H1 (cell line): ENCODE measurements around the gene SLC1A4. TPM values are rescaled to one million over a fixed set of nuclear protein-coding genes. Genes with fewer than 3 reads are reported as not detected.

Source experiments
- CTCF ChIA-PET: fragments of 300-600 bp; sonication (Branson Sonifier 250); formaldehyde crosslinking; loops from one replicate; lab custom pipeline; 2021; ENCODE audit not compliant: partially characterized antibody; lab: Charles Lee
- POLR2A ChIA-PET: fragments of 300-600 bp; sonication (Branson Sonifier 250); formaldehyde crosslinking; loops from one replicate; lab custom pipeline; 2021; ENCODE audit warnings: inconsistent platforms; ENCODE audit not compliant: partially characterized antibody; lab: Charles Lee
- DNase-seq, 2 experiments: peaks; one replicate each; pipeline versions ENCODE4 v3.0.0 to v3.0.0-alpha.2; 2010 to 2022; ENCODE audit warnings: low spot score in 2 of 2, low read depth in 1 of 2, mixed read lengths in 1 of 2
- FAIRE-seq: peaks from 2 replicates; lab custom pipeline; 2011; peaks lifted over from hg19 to GRCh38; lab: Jason Lieb, UNC
- H2AFZ ChIP-seq: 2 replicates; pipeline ENCODE4 v1.8.1; 2012; ENCODE audit warnings: low read length, inconsistent platforms
- H2AK5ac ChIP-seq: 2 replicates; pipeline ENCODE4 v1.6.1; 2013; ENCODE audit warnings: low read depth, low read length
- H2BK120ac ChIP-seq: replicated peaks from 2 replicates; pipeline ENCODE3; 2013; ENCODE audit warnings: low read depth, low read length, inconsistent platforms
- H2BK12ac ChIP-seq: 2 replicates; pipeline ENCODE4 v1.6.1; 2013; ENCODE audit warnings: low read depth, low read length
- H2BK15ac ChIP-seq: 2 replicates; pipeline ENCODE4 v1.6.1; 2013; ENCODE audit warnings: low read length
- H2BK20ac ChIP-seq: 2 replicates; pipeline ENCODE4 v1.6.1; 2013; ENCODE audit warnings: low read length
- H2BK5ac ChIP-seq: 2 replicates; pipeline ENCODE4 v1.6.1; 2013; ENCODE audit warnings: low read depth, low read length
- H3K14ac ChIP-seq: 2 replicates; pipeline ENCODE4 v1.6.1; 2013; ENCODE audit warnings: inconsistent platforms; ENCODE audit not compliant: insufficient read length
- H3K18ac ChIP-seq: 2 replicates; pipeline ENCODE4 v1.6.1; 2013; ENCODE audit warnings: low read length; ENCODE audit errors: extremely low read depth
- H3K23ac ChIP-seq: 2 replicates; pipeline ENCODE4 v1.6.1; 2013; ENCODE audit warnings: inconsistent platforms; ENCODE audit not compliant: insufficient read length
- H3K23me2 ChIP-seq: 2 replicates; pipeline ENCODE4 v1.6.1; 2013; ENCODE audit warnings: low read depth, low read length
- H3K27ac ChIP-seq: 2 replicates; pipeline ENCODE4 v1.6.1; 2011; ENCODE audit warnings: low read depth, low read length, inconsistent platforms
- H3K27me3 ChIP-seq, 4 experiments: replicated peaks in 1 of 4; 1 replicate in 1 of 4; 2 replicates in 3 of 4; pipeline versions ENCODE4 v1.6.1 to v1.8.1; 2011 to 2013; ENCODE audit warnings: low read length in 3 of 4, mild to moderate bottlenecking in 3 of 4, inconsistent platforms in 2 of 4, mixed read lengths in 2 of 4, moderate library complexity in 1 of 4; ENCODE audit not compliant: control insufficient read depth in 3 of 4, insufficient read depth in 3 of 4; ENCODE audit errors: extremely low read depth in 1 of 4
- H3K36me3 ChIP-seq, 4 experiments: 2 replicates each; pipeline versions ENCODE4 v1.6.1 to v1.8.1; 2011 to 2013; ENCODE audit warnings: mild to moderate bottlenecking in 4 of 4, low read length in 3 of 4, moderate library complexity in 2 of 4, control low read depth in 1 of 4, inconsistent platforms in 1 of 4; ENCODE audit not compliant: insufficient read depth in 4 of 4, control insufficient read depth in 2 of 4
- H3K4ac ChIP-seq: replicated peaks from 2 replicates; pipeline ENCODE3; 2013; ENCODE audit warnings: low read length, low read depth, mixed read lengths, inconsistent platforms; ENCODE audit not compliant: insufficient read length
- H3K4me1 ChIP-seq, 4 experiments: replicated peaks in 1 of 4; 1 replicate in 1 of 4; 2 replicates in 3 of 4; pipeline versions ENCODE4 v1.6.1 to v1.8.1; 2011 to 2013; ENCODE audit warnings: low read length in 3 of 4, inconsistent platforms in 2 of 4, mixed read lengths in 1 of 4; ENCODE audit not compliant: insufficient read depth in 4 of 4, control insufficient read depth in 3 of 4
- H3K4me2 ChIP-seq, 2 experiments: 2 replicates each; pipeline versions ENCODE4 v1.6.1 to v1.8.1; 2011 to 2013; ENCODE audit warnings: low read depth in 2 of 2, low read length in 2 of 2, control low read depth in 1 of 2, inconsistent platforms in 1 of 2, mild to moderate bottlenecking in 1 of 2; ENCODE audit not compliant: insufficient read depth in 1 of 2
- H3K4me3 ChIP-seq, 4 experiments: fragments of 200-600, 300-600 bp in 1 of 4; sonication (generic), shearing (Covaris generic), sonication (Bioruptor Twin) in 1 of 4; 2 replicates each; pipeline versions ENCODE4 v1.5.1 to v1.8.1; 2011 to 2016; ENCODE audit warnings: low read length in 4 of 4, low read depth in 3 of 4, control low read depth in 2 of 4, inconsistent platforms in 2 of 4, mild to moderate bottlenecking in 2 of 4, mixed read lengths in 1 of 4, moderate library complexity in 1 of 4; ENCODE audit not compliant: insufficient read depth in 2 of 4; ENCODE audit errors: extremely low read depth in 1 of 4
- H3K56ac ChIP-seq: replicated peaks from 2 replicates; pipeline ENCODE3; 2013; ENCODE audit warnings: low read depth, mild to moderate bottlenecking, mixed read lengths, low read length, inconsistent platforms; ENCODE audit not compliant: insufficient read length
- H3K79me1 ChIP-seq: 2 replicates; pipeline ENCODE4 v1.6.1; 2013; ENCODE audit warnings: low read depth, low read length, control low read depth
- H3K79me2 ChIP-seq, 2 experiments: 2 replicates each; pipeline versions ENCODE4 v1.6.1 to v1.8.1; 2012 to 2013; ENCODE audit warnings: low read length in 2 of 2, mild to moderate bottlenecking in 2 of 2, inconsistent platforms in 1 of 2; ENCODE audit not compliant: insufficient read depth in 2 of 2, control insufficient read depth in 1 of 2
- H3K9ac ChIP-seq, 4 experiments: replicated peaks in 1 of 4; 1 replicate in 1 of 4; 2 replicates in 3 of 4; pipeline versions ENCODE4 v1.6.1 to v1.8.1; 2011 to 2013; ENCODE audit warnings: low read depth in 3 of 4, low read length in 3 of 4, control low read depth in 2 of 4, mild to moderate bottlenecking in 2 of 4, moderate library complexity in 2 of 4, inconsistent platforms in 1 of 4; ENCODE audit errors: extremely low read depth in 1 of 4
- H3K9me3 ChIP-seq, 2 experiments: 2 replicates each; pipeline versions ENCODE4 v1.6.1 to v1.8.1; 2012 to 2013; ENCODE audit warnings: mild to moderate bottlenecking in 2 of 2, moderate library complexity in 2 of 2, control low read depth in 1 of 2, inconsistent platforms in 1 of 2, low read depth in 1 of 2, low read length in 1 of 2, mixed read lengths in 1 of 2; ENCODE audit not compliant: insufficient read depth in 2 of 2
- H4K20me1 ChIP-seq, 2 experiments: replicated peaks in 1 of 2; 2 replicates each; pipeline versions ENCODE3 to v1.8.1; 2011 to 2013; ENCODE audit warnings: inconsistent platforms in 2 of 2, low read length in 2 of 2, mild to moderate bottlenecking in 1 of 2; ENCODE audit not compliant: insufficient read depth in 2 of 2, control insufficient read depth in 1 of 2
- H4K5ac ChIP-seq: 2 replicates; pipeline ENCODE4 v1.6.1; 2013; ENCODE audit warnings: low read length, low read depth, mixed read lengths, inconsistent platforms; ENCODE audit not compliant: insufficient read length
- H4K8ac ChIP-seq: 2 replicates; pipeline ENCODE4 v1.8.0; 2013; ENCODE audit warnings: mild to moderate bottlenecking, moderate library complexity, low read length, inconsistent platforms; ENCODE audit not compliant: insufficient read depth; ENCODE audit errors: extremely low read depth
- H4K91ac ChIP-seq: replicated peaks from 2 replicates; pipeline ENCODE3; 2013; ENCODE audit warnings: low read length, mixed read lengths, inconsistent platforms; ENCODE audit not compliant: insufficient read length
- CTBP2 ChIP-seq: IDR thresholded peaks from 2 replicates; pipeline ENCODE4 v1.7.0; 2011; ENCODE audit warnings: borderline replicate concordance, mild to moderate bottlenecking, moderate library complexity, mixed read lengths, low read length; ENCODE audit not compliant: insufficient read depth, insufficient read length
- HDAC2 ChIP-seq, 2 experiments: fragments of 300-600 bp in 1 of 2; sonication (generic) in 1 of 2; IDR thresholded peaks; 2 replicates each; pipeline ENCODE4 v1.6.1; 2011 to 2012; ENCODE audit warnings: low read depth in 2 of 2, low read length in 2 of 2, mild to moderate bottlenecking in 2 of 2, moderate library complexity in 2 of 2, borderline replicate concordance in 1 of 2, inconsistent platforms in 1 of 2
- PHF8 ChIP-seq: fragments of 200-600 bp; sonication (generic); conservative IDR thresholded peaks from 2 replicates; pipeline ENCODE4 v1.7.1; 2012; ENCODE audit warnings: low read depth, mild to moderate bottlenecking, inconsistent platforms, low read length, moderate library complexity
- RFX5 ChIP-seq: IDR thresholded peaks from 2 replicates; pipeline ENCODE4 v1.6.1; 2011; ENCODE audit warnings: low read depth, low read length, improper control_type of control experiment, borderline replicate concordance
- SP1 ChIP-seq: IDR thresholded peaks from 2 replicates; pipeline ENCODE4 v1.6.1; 2011; ENCODE audit warnings: low read depth, low read length
- WGBS, 2 experiments: shearing (Covaris generic) in 1 of 2; methylation state at CpG; one replicate each; pipeline versions ENCODE4 v1.1.6 to v1.1.7; 2013 to 2015; ENCODE audit warnings: low lambda C conversion rate in 2 of 2, mixed read lengths in 2 of 2, inconsistent platforms in 1 of 2, low coverage in 1 of 2, missing lambda C conversion rate in 1 of 2; ENCODE audit not compliant: insufficient replicate concordance in 2 of 2, insufficient coverage in 1 of 2, insufficient read length in 1 of 2; ENCODE audit errors: extremely low coverage in 1 of 2, missing lambda C conversion rate in 1 of 2; 5-methylcytosine and 5-hydroxymethylcytosine counted together
- polyA plus RNA-seq, 7 experiments: library from polyadenylated mRNA; depleted of rRNA in 3 of 7; stranded (reverse) in 5 of 7; unstranded in 2 of 7; fragments of >200 nt in 5 of 7; fragments of 200-250 nt in 2 of 7; gene quantifications; 1 replicate in 5 of 7; 2 replicates in 1 of 7; 4 replicates in 1 of 7; pipeline versions ENCODE4 v1.2.1 to v1.2.3, GENCODE V29; 2011 to 2013; ENCODE audit warnings: missing spikeins in 2 of 7, mixed read lengths in 2 of 7
- total RNA-seq: library from RNA; stranded (reverse); fragmentation: NEBNext Ultra II Directional; extraction: Animal tissue kit (Norgen Biotek cat#: 25700); gene quantifications from 2 replicates; pipeline ENCODE4 v1.2.1, GENCODE V29; 2021

SLC1A4 gene
- total and polyA plus RNA-seq, 2 of the 8 experiments (the other 6 are each of a cell fraction or from before 2014, with no cell fraction given): 0.44 to 0.86 TPM

GRCh38 chr2:65024149-65024829, 35.1 kb downstream of the SLC1A4 start:
- H3K4me3 ChIP-seq: no peak overlapping the region
- H3K4ac ChIP-seq: no peak overlapping the region
- no peak overlapping the region for H4K91ac ChIP-seq
- no peaks in the 10 kb centered on the region for H3K9me3 ChIP-seq
- H4K8ac ChIP-seq: no peak overlapping the region
- H2BK5ac ChIP-seq: no peak overlapping the region
- peaks cover 0 to 3% (median 0%) of the 10 kb centered on the region in 4 experiments; a peak in 1 of 7 replicates for H3K4me1 ChIP-seq
- no peak overlapping the region for H4K5ac ChIP-seq
- H2AK5ac ChIP-seq: no peak overlapping the region
- H4K20me1 ChIP-seq: peaks cover 0 to 2% of the 10 kb centered on the region in 2 experiments
- no peak overlapping the region for H2AFZ ChIP-seq
- no peaks in the 10 kb centered on the region for H3K23me2 ChIP-seq
- no peak overlapping the region for H3K23ac ChIP-seq
- H2BK12ac ChIP-seq: no peak overlapping the region
- H2BK20ac ChIP-seq: no peak overlapping the region
- no peaks in the 10 kb centered on the region for H3K79me2 ChIP-seq
- no peak overlapping the region for H3K4me2 ChIP-seq
- H2BK120ac ChIP-seq: no peak overlapping the region
- DNase-seq (no peak), FAIRE-seq (no peak)
- WGBS, 2 experiments: 89% methylated on average over 7 of the region's 7 CpGs; no CpG with 5 or more reads in 1 of the 2 experiments
- no peak overlapping the region for H3K14ac ChIP-seq
- ChIA-PET CTCF (interaction anchor here (1.3 to 1.8 kb wide), 5 partner anchors 11 to 107 kb away, joined by 3 to 6 read pairs (median 5); no protein-coding TSS in a partner anchor), POLR2A (no interaction called here)
- no peak overlapping the region for H3K9ac ChIP-seq
- no peak overlapping the region for H2BK15ac ChIP-seq
- no peak overlapping the region for H3K27ac ChIP-seq
- no peak overlapping the region for H3K18ac ChIP-seq
- H3K27me3 ChIP-seq: no peaks in the 10 kb centered on the region
- H3K36me3 ChIP-seq: no peaks in the 10 kb centered on the region
- H3K79me1 ChIP-seq: no peaks in the 10 kb centered on the region
- no peak overlapping the region for H3K56ac ChIP-seq
- TF ChIP-seq RFX5 (no peak), HDAC2 (IDR thresholded peaks at IDR 0.05; ENCODE audit: borderline replicate concordance in 1 of 2, low read depth in 2 of 2, low read length in 2 of 2) (no peak), SP1 (no peak), PHF8 (no peak), CTBP2 (no peak)
